IMR-90 (cell line): ENCODE measurements around the gene FGF12. TPM values are rescaled to one million over a fixed set of nuclear protein-coding genes. Genes with fewer than 3 reads are reported as not detected.

Experiments used
- ATAC-seq: fragments of 200-7000 bp; cut with Tn5 transposase; 2 replicates; pipeline ENCODE4 v1.9.1; 2020; ENCODE audit warnings: low read depth, mild to moderate bottlenecking, moderate library complexity
- BruUV-seq: library from RNA; stranded (reverse); fragments of 400-500 nt; replicated peaks from 2 replicates; lab custom pipeline; 2021; lab: Mats Ljungman, UMichigan
- CTCF ChIA-PET: fragments of 300-600 bp; formaldehyde crosslinking; extraction: SDS; loops from one replicate; lab custom pipeline; 2021; ENCODE audit warnings: antibody characterized with exemption; lab: Yijun Ruan, JAX
- POLR2A ChIA-PET: fragments of 300-600 bp; sonication (Branson Sonifier 250); formaldehyde crosslinking; loops from one replicate; lab custom pipeline; 2022; ENCODE audit warnings: antibody characterized with exemption; ENCODE audit not compliant: unreplicated experiment; lab: Charles Lee
- DNase-seq: peaks from one replicate; pipeline ENCODE4 v3.0.0; 2013
- H2AFZ ChIP-seq: replicated peaks from 2 replicates; pipeline ENCODE3; 2013; ENCODE audit warnings: low read length, mild to moderate bottlenecking; ENCODE audit not compliant: poor library complexity
- H2AK5ac ChIP-seq: 2 replicates; pipeline ENCODE4 v1.6.1; 2013; ENCODE audit warnings: low read depth, low read length, inconsistent platforms
- H2AK9ac ChIP-seq: replicated peaks from 2 replicates; pipeline ENCODE3; 2013; ENCODE audit warnings: mild to moderate bottlenecking, low read depth, low read length, moderate library complexity; ENCODE audit not compliant: poor library complexity
- H2BK120ac ChIP-seq: 2 replicates; pipeline ENCODE4 v1.6.1; 2013; ENCODE audit warnings: low read depth, low read length, inconsistent platforms
- H2BK15ac ChIP-seq: 3 replicates; pipeline ENCODE4 v1.6.1; 2013; ENCODE audit warnings: low read depth, low read length, inconsistent platforms
- H2BK20ac ChIP-seq: 2 replicates; pipeline ENCODE4 v1.6.1; 2013; ENCODE audit warnings: low read depth, mild to moderate bottlenecking, inconsistent platforms, low read length, moderate library complexity
- H2BK5ac ChIP-seq: 2 replicates; pipeline ENCODE4 v1.6.1; 2013; ENCODE audit warnings: mild to moderate bottlenecking, low read depth, low read length, inconsistent platforms; ENCODE audit not compliant: poor library complexity, severe bottlenecking
- H3K14ac ChIP-seq: replicated peaks from 2 replicates; pipeline ENCODE4 v1.6.1; 2013; ENCODE audit warnings: low read depth, low read length, inconsistent platforms
- H3K18ac ChIP-seq: 2 replicates; pipeline ENCODE4 v1.6.1; 2013; ENCODE audit warnings: low read depth, low read length, control low read depth
- H3K23ac ChIP-seq: 2 replicates; pipeline ENCODE4 v1.6.1; 2013; ENCODE audit warnings: low read depth, low read length, inconsistent platforms
- H3K27ac ChIP-seq: 2 replicates; pipeline ENCODE4 v1.5.1; 2013; ENCODE audit warnings: mild to moderate bottlenecking, control low read depth, low read length; ENCODE audit not compliant: insufficient read depth
- H3K27me3 ChIP-seq: 2 replicates; pipeline ENCODE4 v1.6.1; 2013; ENCODE audit warnings: low read length; ENCODE audit not compliant: control insufficient read depth, insufficient read depth
- H3K36me3 ChIP-seq: 2 replicates; pipeline ENCODE4 v1.6.1; 2013; ENCODE audit warnings: low read length, mixed read lengths; ENCODE audit not compliant: control insufficient read depth, insufficient read depth
- H3K4ac ChIP-seq: 2 replicates; pipeline ENCODE4 v1.6.1; 2013; ENCODE audit warnings: low read depth, low read length, inconsistent platforms
- H3K4me1 ChIP-seq: 2 replicates; pipeline ENCODE4 v1.6.1; 2013; ENCODE audit warnings: low read length, mixed read lengths; ENCODE audit not compliant: control insufficient read depth, insufficient read depth
- H3K4me2 ChIP-seq: 2 replicates; pipeline ENCODE4 v1.6.1; 2013; ENCODE audit warnings: low read depth, mild to moderate bottlenecking, control low read depth, low read length, moderate library complexity
- H3K4me3 ChIP-seq: 2 replicates; pipeline ENCODE4 v1.5.1; 2013; ENCODE audit warnings: low read depth, mild to moderate bottlenecking, control low read depth, low read length, moderate library complexity; ENCODE audit not compliant: insufficient read depth
- H3K56ac ChIP-seq: 2 replicates; pipeline ENCODE4 v1.6.1; 2013; ENCODE audit warnings: low read length, inconsistent platforms; ENCODE audit not compliant: insufficient read depth; ENCODE audit errors: extremely low read depth
- H3K79me1 ChIP-seq, 2 experiments: 2 replicates each; pipeline ENCODE4 v1.6.1; 2013; ENCODE audit warnings: low read length in 2 of 2, inconsistent platforms in 1 of 2, low read depth in 1 of 2
- H3K9ac ChIP-seq: 2 replicates; pipeline ENCODE4 v1.6.1; 2013; ENCODE audit warnings: low read depth, low read length, control low read depth
- H3K9me1 ChIP-seq: 2 replicates; pipeline ENCODE4 v1.6.1; 2013; ENCODE audit warnings: low read length, inconsistent platforms; ENCODE audit not compliant: insufficient read depth
- H3K9me3 ChIP-seq: 2 replicates; pipeline ENCODE4 v1.6.1; 2013; ENCODE audit warnings: low read length; ENCODE audit not compliant: control insufficient read depth, insufficient read depth
- H4K20me1 ChIP-seq: 2 replicates; pipeline ENCODE4 v1.6.1; 2013; ENCODE audit warnings: low read length, inconsistent platforms; ENCODE audit not compliant: insufficient read depth
- H4K5ac ChIP-seq: 2 replicates; pipeline ENCODE4 v1.6.1; 2013; ENCODE audit warnings: mild to moderate bottlenecking, low read depth, low read length, control low read depth
- H4K8ac ChIP-seq, 2 experiments: 2 replicates each; pipeline ENCODE4 v1.6.1; 2013; ENCODE audit warnings: low read depth in 2 of 2, low read length in 2 of 2, control low read depth in 1 of 2, inconsistent platforms in 1 of 2
- H4K91ac ChIP-seq: 2 replicates; pipeline ENCODE4 v1.6.1; 2013; ENCODE audit warnings: low read depth, low read length, inconsistent platforms; ENCODE audit not compliant: insufficient read depth
- CEBPB ChIP-seq: IDR thresholded peaks from 2 replicates; pipeline ENCODE4 v1.6.1; 2012; ENCODE audit warnings: low read depth, low read length, improper control_type of control experiment
- POLR2A ChIP-seq: IDR thresholded peaks from 2 replicates; pipeline ENCODE4 v1.6.1; 2012; ENCODE audit warnings: mild to moderate bottlenecking, low read depth, low read length
- SMC3 ChIP-seq: fragments of 150-350 bp; IDR thresholded peaks from 2 replicates; pipeline ENCODE4 v1.6.1; 2016; ENCODE audit warnings: low read depth, mild to moderate bottlenecking, antibody characterized with exemption, low read length, moderate library complexity
- WGBS, 2 experiments: methylation state at CpG; one replicate each; pipeline versions ENCODE4 v1.1.5 to v1.1.7; 2013; ENCODE audit warnings: missing lambda C conversion rate in 2 of 2; ENCODE audit not compliant: insufficient read length in 1 of 2; ENCODE audit errors: extremely low coverage in 2 of 2; 5-methylcytosine and 5-hydroxymethylcytosine counted together
- dilution Hi-C: fragments of 300-500 bp; cut with HindIII; formaldehyde crosslinking; loops from one replicate; pipeline ENCODE4 v1.14.3; 2018; ENCODE audit warnings: low sequenced_read_pairs; ENCODE audit not compliant: unreplicated experiment
- in situ Hi-C: fragments of 300-500 bp; cut with MboI; formaldehyde crosslinking; loops from 3 replicates; pipeline ENCODE4 v1.14.3; 2019; ENCODE audit warnings: low sequenced_read_pairs, inconsistent platforms, mixed read lengths
- intact Hi-C: fragments of 100-400 bp; cut with micrococcal nuclease; formaldehyde crosslinking; loops from 2 replicates; pipeline ENCODE4 v1.10.0; 2022
- polyA plus RNA-seq, 3 experiments: library from polyadenylated mRNA; depleted of rRNA; stranded (reverse); fragments of >200 nt; gene quantifications; 2 replicates each; pipeline ENCODE4 v1.2.3, GENCODE V29; 2012; ENCODE audit warnings: low replicate concordance in 1 of 3
- total RNA-seq: library from RNA; depleted of rRNA; stranded (reverse); fragments of >200 nt; gene quantifications from 2 replicates; pipeline ENCODE4 v1.2.3, GENCODE V29; 2012
- TF ChIP-seq, protein P1 (sequence below): conservative IDR thresholded peaks from 2 replicates; pipeline ENCODE4 v1.5.1; 2012; ENCODE audit warnings: mild to moderate bottlenecking, low read depth, low read length, improper control_type of control experiment
- TF ChIP-seq, protein P2 (sequence below): fragments of 150-350 bp; IDR thresholded peaks from 2 replicates; pipeline ENCODE4 v1.6.1; 2017; ENCODE audit warnings: mild to moderate bottlenecking, antibody characterized with exemption, low read length, low read depth

FGF12 gene
- total and polyA plus RNA-seq, 2 of the 4 experiments (the other 2 are of a cell fraction) = not detected

DNA sequence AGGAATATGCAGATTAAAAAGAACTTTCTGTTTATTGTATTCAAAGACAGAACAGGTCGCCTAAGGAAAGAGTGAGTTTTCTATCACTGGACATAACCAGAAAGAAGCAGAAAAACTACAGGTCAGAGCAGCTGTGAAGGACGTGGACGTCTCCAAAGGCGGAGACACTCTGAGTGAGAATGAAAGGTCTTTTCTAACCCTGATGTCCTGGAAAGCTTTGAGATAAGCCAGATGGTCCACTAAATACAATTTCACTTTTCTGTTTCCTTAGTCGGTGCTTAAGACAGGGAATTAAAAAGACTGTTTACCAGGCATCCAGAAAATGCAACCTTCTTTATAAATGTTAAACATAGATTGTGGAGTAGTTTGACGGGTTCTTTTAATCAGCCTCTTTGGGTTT is 360.4 kb downstream of the FGF12 start:
- in situ Hi-C loops = no loop called here
- Histone ChIP-seq H3K27me3 (no peaks in the 10 kb centered on the region), H3K36me3 (no peaks in the 10 kb centered on the region), H4K91ac (no peak overlapping the region), H2BK5ac (no peak overlapping the region), H3K4ac (no peak overlapping the region), H3K23ac (no peak overlapping the region), H2BK120ac (no peak overlapping the region), H2AK9ac (no peak overlapping the region), H4K5ac (no peak overlapping the region), H2BK20ac (no peak overlapping the region), H3K56ac (no peak overlapping the region), H2BK15ac (no peak overlapping the region), H2AK5ac (no peak overlapping the region), H3K79me1 (no peaks in the 10 kb centered on the region), H3K14ac (no peak overlapping the region), H3K18ac (no peak overlapping the region), H3K4me3 (no peak overlapping the region), H3K4me2 (no peak overlapping the region), H3K9me3 (peaks cover 5% of the 10 kb centered on the region; the same call in 1 of the 2 replicates), H4K20me1 (no peaks in the 10 kb centered on the region), H3K4me1 (no peaks in the 10 kb centered on the region), H4K8ac (no peak overlapping the region), H3K27ac (no peak overlapping the region), H2AFZ (no peak overlapping the region), H3K9me1 (no peaks in the 10 kb centered on the region), H3K9ac (no peak overlapping the region)
- TF ChIP-seq, protein P1, sequence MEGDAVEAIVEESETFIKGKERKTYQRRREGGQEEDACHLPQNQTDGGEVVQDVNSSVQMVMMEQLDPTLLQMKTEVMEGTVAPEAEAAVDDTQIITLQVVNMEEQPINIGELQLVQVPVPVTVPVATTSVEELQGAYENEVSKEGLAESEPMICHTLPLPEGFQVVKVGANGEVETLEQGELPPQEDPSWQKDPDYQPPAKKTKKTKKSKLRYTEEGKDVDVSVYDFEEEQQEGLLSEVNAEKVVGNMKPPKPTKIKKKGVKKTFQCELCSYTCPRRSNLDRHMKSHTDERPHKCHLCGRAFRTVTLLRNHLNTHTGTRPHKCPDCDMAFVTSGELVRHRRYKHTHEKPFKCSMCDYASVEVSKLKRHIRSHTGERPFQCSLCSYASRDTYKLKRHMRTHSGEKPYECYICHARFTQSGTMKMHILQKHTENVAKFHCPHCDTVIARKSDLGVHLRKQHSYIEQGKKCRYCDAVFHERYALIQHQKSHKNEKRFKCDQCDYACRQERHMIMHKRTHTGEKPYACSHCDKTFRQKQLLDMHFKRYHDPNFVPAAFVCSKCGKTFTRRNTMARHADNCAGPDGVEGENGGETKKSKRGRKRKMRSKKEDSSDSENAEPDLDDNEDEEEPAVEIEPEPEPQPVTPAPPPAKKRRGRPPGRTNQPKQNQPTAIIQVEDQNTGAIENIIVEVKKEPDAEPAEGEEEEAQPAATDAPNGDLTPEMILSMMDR = no peak
- TF ChIP-seq SMC3 (no peak), POLR2A (no peak), CEBPB (no peak)
- TF ChIP-seq, protein P2, sequence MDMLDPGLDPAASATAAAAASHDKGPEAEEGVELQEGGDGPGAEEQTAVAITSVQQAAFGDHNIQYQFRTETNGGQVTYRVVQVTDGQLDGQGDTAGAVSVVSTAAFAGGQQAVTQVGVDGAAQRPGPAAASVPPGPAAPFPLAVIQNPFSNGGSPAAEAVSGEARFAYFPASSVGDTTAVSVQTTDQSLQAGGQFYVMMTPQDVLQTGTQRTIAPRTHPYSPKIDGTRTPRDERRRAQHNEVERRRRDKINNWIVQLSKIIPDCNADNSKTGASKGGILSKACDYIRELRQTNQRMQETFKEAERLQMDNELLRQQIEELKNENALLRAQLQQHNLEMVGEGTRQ = no peak
- intact Hi-C loops = no loop called here
- DNase-seq (no peak), ATAC-seq (no peak)
- no CpG with 5 or more reads among the region's 6 CpGs for WGBS, 2 experiments
- no TSS peak for BruUV-seq
- dilution Hi-C loops = no loop called here
- CTCF ChIA-PET = no interaction called here
- POLR2A ChIA-PET = no interaction called here
